ENCODE data around the gene CASKIN2. TPM values are rescaled to one million over a fixed set of nuclear protein-coding genes. Genes with fewer than 3 reads are reported as not detected.

Gene CASKIN2
- total and polyA plus RNA-seq, 3 donors from 2014 or later: 15.6 to 22.6 (median 16.9) TPM

DNA sequence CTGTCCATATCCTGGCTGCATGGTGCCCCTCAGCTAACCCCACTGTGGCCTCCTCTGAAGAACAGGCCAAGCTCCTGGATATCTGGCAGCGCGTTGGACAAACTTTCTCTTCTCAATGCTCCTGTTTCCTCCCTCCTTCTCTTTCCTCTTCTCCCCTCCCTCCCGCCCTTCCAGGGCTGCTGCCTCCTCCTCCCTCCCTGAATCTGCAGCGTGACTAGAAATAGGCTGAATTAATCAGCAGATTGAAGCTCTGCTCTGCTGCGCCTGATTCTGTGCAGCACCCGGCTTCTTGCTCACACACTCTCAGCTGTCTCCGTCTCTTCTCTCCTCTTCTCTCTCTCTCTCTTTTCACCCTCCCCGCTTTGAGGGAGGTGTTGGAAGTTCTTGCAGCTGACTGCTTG lies 39.1 kb downstream of the CASKIN2 start:
- intact Hi-C loops (cut with DNase I; ENCODE audit: low total_unique reads): no loop called here
- peak; percentile 68 for DNase-seq
- 28 to 30% methylated on average over 8 of the region's 8 CpGs for WGBS, 2 donors
- Histone ChIP-seq H3K4me3 (no peak overlapping the region), H3K36me3 (ENCODE audit: low read depth, missing control alignments) (no peaks in the 10 kb centered on the region), H3K9me3 (no peaks in the 10 kb centered on the region), H3K27ac (peak overlapping the region; percentile 50 to 76), H3K4me1 (peaks cover 45% of the 10 kb centered on the region), H3K27me3 (no peaks in the 10 kb centered on the region)
- TF ChIP-seq, protein P1, sequence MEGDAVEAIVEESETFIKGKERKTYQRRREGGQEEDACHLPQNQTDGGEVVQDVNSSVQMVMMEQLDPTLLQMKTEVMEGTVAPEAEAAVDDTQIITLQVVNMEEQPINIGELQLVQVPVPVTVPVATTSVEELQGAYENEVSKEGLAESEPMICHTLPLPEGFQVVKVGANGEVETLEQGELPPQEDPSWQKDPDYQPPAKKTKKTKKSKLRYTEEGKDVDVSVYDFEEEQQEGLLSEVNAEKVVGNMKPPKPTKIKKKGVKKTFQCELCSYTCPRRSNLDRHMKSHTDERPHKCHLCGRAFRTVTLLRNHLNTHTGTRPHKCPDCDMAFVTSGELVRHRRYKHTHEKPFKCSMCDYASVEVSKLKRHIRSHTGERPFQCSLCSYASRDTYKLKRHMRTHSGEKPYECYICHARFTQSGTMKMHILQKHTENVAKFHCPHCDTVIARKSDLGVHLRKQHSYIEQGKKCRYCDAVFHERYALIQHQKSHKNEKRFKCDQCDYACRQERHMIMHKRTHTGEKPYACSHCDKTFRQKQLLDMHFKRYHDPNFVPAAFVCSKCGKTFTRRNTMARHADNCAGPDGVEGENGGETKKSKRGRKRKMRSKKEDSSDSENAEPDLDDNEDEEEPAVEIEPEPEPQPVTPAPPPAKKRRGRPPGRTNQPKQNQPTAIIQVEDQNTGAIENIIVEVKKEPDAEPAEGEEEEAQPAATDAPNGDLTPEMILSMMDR (IDR thresholded peaks at IDR 0.05): no peak
- TF ChIP-seq POLR2A (IDR thresholded peaks at IDR 0.05): no peak

DNA sequence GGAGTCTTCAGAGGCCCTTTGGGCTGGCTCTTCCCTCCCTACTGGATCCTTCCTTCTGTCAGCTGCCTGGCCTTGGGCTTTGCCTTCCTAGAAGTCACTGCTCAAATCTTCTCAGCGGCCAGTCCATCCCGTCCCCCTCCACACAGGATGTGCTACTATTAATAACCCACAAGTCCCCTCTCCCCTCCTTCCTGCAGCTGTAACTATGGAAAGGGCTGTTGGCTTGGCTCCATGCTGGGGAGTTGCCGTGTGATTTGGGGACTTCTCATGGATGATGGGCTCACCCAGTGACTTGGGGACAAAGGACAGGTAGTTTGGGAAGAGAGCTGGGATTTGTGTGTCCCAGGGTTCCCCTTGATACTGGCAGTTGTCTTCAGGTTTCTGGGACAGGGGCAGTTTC lies 39.5 kb downstream of the CASKIN2 start:
- Histone ChIP-seq H3K27ac (peak overlapping the region; percentile 50 to 76), H3K4me3 (no peak overlapping the region), H3K4me1 (peaks cover 45% of the 10 kb centered on the region), H3K9me3 (no peaks in the 10 kb centered on the region), H3K27me3 (no peaks in the 10 kb centered on the region), H3K36me3 (ENCODE audit: low read depth, missing control alignments) (no peaks in the 10 kb centered on the region)
- peak; percentile 56 for DNase-seq
- 25 to 39% methylated on average over 3 of the region's 3 CpGs for WGBS, 2 donors
- TF ChIP-seq, protein P1 (IDR thresholded peaks at IDR 0.05): no peak
- no peak for TF ChIP-seq POLR2A (IDR thresholded peaks at IDR 0.05)
- intact Hi-C loops (cut with DNase I; ENCODE audit: low total_unique reads): no loop called here

DNA sequence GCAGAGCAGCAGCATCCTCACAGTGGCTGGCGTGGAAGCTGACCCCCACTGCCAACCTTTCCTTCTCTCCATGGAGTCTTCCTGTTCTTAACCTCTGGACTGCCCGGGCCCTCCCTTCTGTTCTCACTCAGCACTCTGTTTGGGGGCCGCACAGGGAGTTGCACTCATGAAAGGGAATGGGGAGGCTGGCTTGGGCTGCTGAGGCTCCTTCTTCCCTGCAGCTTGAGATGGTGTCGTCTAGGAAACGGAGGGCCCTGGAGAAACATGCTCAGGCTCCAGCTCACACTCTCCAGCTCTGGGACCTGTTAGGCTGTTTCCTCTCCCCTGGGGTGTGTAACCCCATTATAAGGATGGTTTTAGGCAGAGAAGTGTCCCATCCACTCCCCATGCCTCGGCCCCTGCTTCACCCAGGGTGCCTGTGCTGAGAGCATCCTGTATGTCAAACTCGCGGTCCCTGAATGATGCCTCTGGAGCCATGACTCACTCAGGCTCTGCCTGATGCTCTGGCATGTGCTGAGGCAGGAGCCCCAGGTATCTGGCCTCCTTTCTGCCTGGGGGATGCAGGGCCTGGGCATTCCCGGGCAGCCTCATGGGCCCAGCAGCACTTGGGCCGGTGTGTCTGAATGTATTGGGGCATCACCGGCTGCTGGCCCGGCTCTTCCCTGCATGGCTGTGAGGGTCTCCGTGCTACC lies 40.0 kb downstream of the CASKIN2 start:
- no peaks in the 10 kb centered on the region for H3K36me3 ChIP-seq (ENCODE audit: low read depth, missing control alignments)

DNA sequence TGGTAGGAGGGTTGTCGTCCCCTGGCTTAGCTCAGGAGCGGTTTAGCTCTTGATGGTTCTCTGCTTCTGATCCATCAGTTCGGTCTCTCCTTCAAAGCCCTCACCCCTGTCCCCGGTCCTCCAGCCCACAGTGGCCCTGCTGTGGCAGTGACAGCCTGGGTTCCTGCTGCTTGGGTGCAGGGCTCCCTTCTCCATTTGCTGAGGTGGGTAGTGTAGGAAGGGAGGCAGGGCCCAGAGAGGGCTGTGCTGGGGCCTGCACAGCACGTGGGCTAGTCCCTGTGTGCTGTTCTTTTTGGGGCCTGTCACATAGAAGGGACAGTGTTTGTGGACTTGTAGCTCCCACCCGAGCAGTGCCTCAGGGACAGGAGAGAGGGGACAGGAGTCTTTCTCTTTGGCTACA lies 40.6 kb downstream of the CASKIN2 start:
- H3K36me3 ChIP-seq (ENCODE audit: low read depth, missing control alignments): no peaks in the 10 kb centered on the region
- DNase-seq: no peak
- peaks cover 36% of the 10 kb centered on the region for H3K4me1 ChIP-seq
- H3K9me3 ChIP-seq: no peaks in the 10 kb centered on the region
- H3K4me3 ChIP-seq: no peak overlapping the region
- no peaks in the 10 kb centered on the region for H3K27me3 ChIP-seq
- 70 to 77% methylated on average over 6 of the region's 6 CpGs for WGBS, 2 donors
- peak overlapping the region in 1 of 2 donors; percentile 1 for H3K27ac ChIP-seq
- TF ChIP-seq, protein P1 (IDR thresholded peaks at IDR 0.05): no peak
- no peak for TF ChIP-seq POLR2A (IDR thresholded peaks at IDR 0.05)
- intact Hi-C loops (cut with DNase I; ENCODE audit: low total_unique reads): no loop called here

More for the DNA sequence above, 40.0 kb downstream of the CASKIN2 start:
- Histone ChIP-seq H3K4me3 (no peak overlapping the region), H3K9me3 (no peaks in the 10 kb centered on the region), H3K27ac (peak overlapping the region; percentile 50 to 76), H3K27me3 (no peaks in the 10 kb centered on the region), H3K4me1 (peaks cover 40% of the 10 kb centered on the region)
- TF ChIP-seq, protein P1 (IDR thresholded peaks at IDR 0.05): no peak
- TF ChIP-seq POLR2A (IDR thresholded peaks at IDR 0.05): no peak
- WGBS, 2 donors: 47 to 68% methylated on average over 6 to 13 of the region's 13 CpGs
- intact Hi-C loops (cut with DNase I; ENCODE audit: low total_unique reads): no loop called here
- DNase-seq: peak; percentile 28

DNA sequence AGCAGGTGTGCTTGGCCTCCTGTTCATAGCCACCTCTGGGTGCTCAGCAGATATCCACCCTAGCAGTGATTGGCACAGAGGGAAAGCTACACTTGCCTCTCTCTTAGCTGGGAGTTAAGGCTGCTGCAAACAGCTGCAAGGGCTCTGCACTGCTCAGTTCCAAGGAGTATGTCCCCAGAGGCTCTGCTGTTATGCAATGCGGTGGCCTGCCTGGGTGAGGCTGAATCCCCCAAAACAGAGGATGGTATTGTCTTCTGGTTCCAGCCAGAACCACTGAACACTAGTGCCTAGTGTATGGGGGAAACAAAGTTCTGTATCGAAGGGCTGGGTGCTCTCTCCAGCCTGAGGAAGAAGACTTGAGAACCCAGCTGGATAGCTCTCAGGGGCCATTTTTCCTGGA lies 42.1 kb downstream of the CASKIN2 start:
- H3K4me3 ChIP-seq: no peak overlapping the region
- H3K27me3 ChIP-seq: no peaks in the 10 kb centered on the region
- 85 to 100% methylated on average over 2 of the region's 2 CpGs for WGBS, 2 donors
- intact Hi-C loops (cut with DNase I; ENCODE audit: low total_unique reads): no loop called here
- no peak for TF ChIP-seq POLR2A (IDR thresholded peaks at IDR 0.05)
- TF ChIP-seq, protein P1 (IDR thresholded peaks at IDR 0.05): no peak
- no peak overlapping the region for H3K27ac ChIP-seq
- DNase-seq: no peak
- peaks cover 35% of the 10 kb centered on the region for H3K4me1 ChIP-seq
- H3K36me3 ChIP-seq (ENCODE audit: low read depth, missing control alignments): no peaks in the 10 kb centered on the region
- no peaks in the 10 kb centered on the region for H3K9me3 ChIP-seq
